Muscle layer of colon (tissue), 2 donors: ENCODE measurements around the gene SPSB4.

Experiments used
- H3K27ac ChIP-seq: one replicate; pipeline ENCODE4 v1.7.0; 2013; ENCODE audit warnings: low read depth, mild to moderate bottlenecking, low read length, moderate library complexity
- H3K27me3 ChIP-seq, 2 donors: one replicate each; pipeline ENCODE4 v1.7.0; 2013; ENCODE audit warnings: low read length in 2 of 2, mild to moderate bottlenecking in 2 of 2; ENCODE audit not compliant: insufficient read depth in 2 of 2, control insufficient read depth in 1 of 2
- H3K36me3 ChIP-seq: one replicate; pipeline ENCODE4 v1.7.0; 2013; ENCODE audit warnings: mild to moderate bottlenecking, low read length; ENCODE audit not compliant: insufficient read depth
- H3K4me1 ChIP-seq: one replicate; pipeline ENCODE4 v1.7.0; 2013; ENCODE audit warnings: mild to moderate bottlenecking, low read length; ENCODE audit not compliant: insufficient read depth
- H3K4me3 ChIP-seq, 2 donors: one replicate each; pipeline ENCODE4 v1.7.0; 2013; ENCODE audit warnings: low read length in 2 of 2, low read depth in 1 of 2, mild to moderate bottlenecking in 1 of 2, moderate library complexity in 1 of 2
- H3K9ac ChIP-seq: one replicate; pipeline ENCODE4 v1.7.0; 2013; ENCODE audit warnings: low read length
- H3K9me3 ChIP-seq: one replicate; pipeline ENCODE4 v1.7.0; 2013; ENCODE audit warnings: mild to moderate bottlenecking, low read length
- donor health status: abdominal sarcoma.
- donor health status: Adenocarcinoma of cecum.

Gene SPSB4

DNA sequence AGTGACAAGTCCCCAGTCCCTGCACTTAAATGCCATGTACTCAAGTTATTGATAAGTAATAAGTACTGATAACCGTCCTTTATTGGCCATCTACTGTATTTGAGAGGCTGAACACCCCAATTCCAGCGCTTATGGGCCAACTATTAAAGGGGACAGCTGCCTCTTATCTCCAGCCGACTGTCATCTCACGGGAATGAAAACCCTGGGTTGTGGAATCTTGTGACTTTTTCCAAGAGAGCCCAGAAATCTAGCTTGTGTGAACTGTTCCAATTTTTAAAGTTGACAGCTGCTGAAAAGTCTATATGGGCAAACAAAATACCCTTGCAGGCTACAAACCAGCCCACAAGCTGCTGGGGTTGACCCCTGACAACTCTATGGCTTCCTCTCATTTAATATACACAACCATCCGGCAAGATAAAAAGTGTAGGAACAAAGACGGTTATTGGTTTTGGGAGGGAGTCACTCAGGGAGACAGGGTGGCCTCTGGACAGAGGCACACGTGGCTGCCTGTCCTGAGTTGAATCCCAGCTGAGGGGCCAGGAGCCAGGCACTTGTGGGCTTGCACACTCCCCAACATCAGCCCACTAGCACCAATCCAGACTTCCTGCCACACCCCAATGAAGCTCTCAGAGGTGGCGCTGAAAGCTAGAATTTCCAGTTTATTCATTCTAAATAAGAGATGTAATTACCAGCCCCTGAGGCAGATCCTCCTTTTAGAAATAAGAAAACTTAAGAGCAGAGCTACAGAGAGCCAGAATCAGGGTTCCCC, 16.2 kb downstream of the SPSB4 start:
- no peak overlapping the region for H3K9ac ChIP-seq
- H3K9me3 ChIP-seq = no peaks in the 10 kb centered on the region
- H3K27me3 ChIP-seq = no peaks in the 10 kb centered on the region
- no peak overlapping the region for H3K4me3 ChIP-seq
- H3K27ac ChIP-seq = no peak overlapping the region
- no peaks in the 10 kb centered on the region for H3K36me3 ChIP-seq
- peaks cover 4% of the 10 kb centered on the region for H3K4me1 ChIP-seq

DNA sequence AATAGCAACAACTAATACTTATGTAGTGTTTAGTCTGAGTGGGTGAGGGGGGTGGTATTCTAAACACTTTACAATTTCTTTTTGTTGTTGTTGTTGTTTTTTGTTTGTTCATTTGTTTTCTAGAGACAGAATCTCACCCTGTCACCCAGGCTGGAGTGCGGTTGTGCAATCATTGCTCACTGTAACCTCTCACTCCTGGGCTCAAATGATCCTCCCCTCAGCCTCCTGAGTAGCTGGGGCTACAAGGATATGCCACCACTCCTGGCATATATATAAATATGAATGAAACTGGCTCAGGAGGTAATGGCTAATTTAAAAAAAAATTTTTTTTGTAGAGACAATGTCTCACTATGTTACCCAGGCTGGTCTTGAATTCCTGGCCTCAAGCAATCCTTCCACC, 19.1 kb downstream of the SPSB4 start:
- Histone ChIP-seq H3K27ac (no peak overlapping the region), H3K4me3 (no peak overlapping the region), H3K4me1 (no peaks in the 10 kb centered on the region), H3K36me3 (no peaks in the 10 kb centered on the region), H3K27me3 (no peaks in the 10 kb centered on the region), H3K9me3 (no peaks in the 10 kb centered on the region), H3K9ac (no peak overlapping the region)

DNA sequence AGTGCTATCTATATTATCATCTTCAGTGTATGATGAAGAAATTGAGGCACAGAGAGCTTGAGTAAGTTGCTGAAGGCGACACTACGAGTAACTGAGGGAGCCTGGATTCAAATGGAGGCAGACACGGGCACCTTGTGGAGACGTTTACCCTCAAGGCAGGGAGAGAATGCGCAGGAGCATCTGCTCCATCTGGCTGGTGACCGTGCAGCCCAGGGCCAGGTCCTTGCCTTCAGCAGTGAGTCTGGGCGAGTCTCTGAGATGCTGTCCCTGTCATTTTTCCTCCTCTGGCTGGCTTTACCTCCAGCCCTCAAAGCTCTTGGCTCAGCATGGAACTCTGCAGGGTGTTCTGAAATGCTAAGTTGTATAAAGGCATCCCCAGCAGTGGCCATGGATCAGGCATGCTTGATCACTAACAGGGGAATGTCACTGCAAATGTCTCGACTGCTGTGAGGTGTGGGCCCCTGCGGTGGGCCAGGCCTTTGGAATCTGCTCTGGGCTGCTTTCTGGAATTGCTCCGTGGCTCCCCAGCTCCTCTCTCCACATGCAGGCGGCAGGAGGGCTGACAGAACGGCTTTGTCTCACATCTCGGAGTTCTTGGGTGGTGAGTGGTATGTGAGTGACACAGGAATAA, 19.7 kb downstream of the SPSB4 start:
- Histone ChIP-seq H3K27ac (no peak overlapping the region), H3K9ac (no peak overlapping the region), H3K9me3 (no peaks in the 10 kb centered on the region), H3K36me3 (no peaks in the 10 kb centered on the region), H3K4me3 (no peak overlapping the region), H3K4me1 (no peaks in the 10 kb centered on the region), H3K27me3 (no peaks in the 10 kb centered on the region)

DNA sequence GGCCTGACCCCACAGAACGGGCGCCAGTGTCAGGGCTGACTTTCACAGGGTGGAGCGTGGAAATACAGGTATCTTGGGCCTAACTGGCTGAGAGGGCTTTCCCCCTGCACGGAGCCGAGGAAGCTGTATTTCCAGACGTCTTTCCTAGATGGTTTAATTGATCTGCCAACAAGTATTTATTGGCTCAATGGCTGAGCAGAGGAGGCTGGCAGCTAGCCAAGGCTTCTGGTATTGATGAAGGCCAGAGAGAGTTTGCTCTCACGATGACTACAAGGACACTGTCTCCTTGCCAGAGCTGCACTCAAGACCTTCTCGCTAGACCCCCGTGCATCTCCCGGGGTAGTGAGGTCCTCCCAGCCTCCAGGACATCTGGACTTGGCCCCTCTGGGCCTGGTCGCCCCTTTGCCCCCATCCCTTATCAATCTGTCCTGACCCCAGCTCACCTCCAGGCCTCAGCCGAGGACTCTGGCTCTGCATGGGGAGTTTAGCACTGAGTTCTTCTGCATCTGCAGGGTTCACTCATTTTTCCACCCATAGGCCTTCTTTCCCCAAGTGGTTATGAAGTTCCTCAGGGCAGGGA, 20.6 kb downstream of the SPSB4 start:
- no peak overlapping the region for H3K9ac ChIP-seq
- peaks cover 8% of the 10 kb centered on the region for H3K4me1 ChIP-seq
- H3K4me3 ChIP-seq = no peak overlapping the region
- H3K36me3 ChIP-seq = no peaks in the 10 kb centered on the region
- H3K27ac ChIP-seq = no peak overlapping the region
- H3K27me3 ChIP-seq = no peaks in the 10 kb centered on the region
- H3K9me3 ChIP-seq = no peaks in the 10 kb centered on the region

DNA sequence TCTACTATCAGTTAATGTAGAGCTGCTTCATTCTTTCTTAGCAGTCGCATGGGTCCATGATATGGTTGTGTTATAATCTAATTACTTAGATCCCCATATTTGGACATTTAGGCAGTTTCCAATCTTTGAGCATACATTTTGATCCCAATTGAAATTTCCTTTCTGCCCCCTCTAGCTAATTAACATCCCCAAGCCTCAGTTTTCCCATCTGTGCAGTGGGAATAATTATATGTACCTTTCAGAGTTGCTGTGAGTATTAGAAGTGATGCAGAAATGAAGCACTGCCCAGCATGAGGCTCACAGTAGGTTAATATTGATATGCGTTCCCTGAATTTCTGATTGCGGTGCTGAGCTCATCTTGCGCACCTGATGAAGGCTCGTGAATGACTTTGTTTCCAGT, 21.8 kb downstream of the SPSB4 start:
- Histone ChIP-seq H3K9ac (no peak overlapping the region), H3K4me1 (peaks cover 17% of the 10 kb centered on the region), H3K36me3 (no peaks in the 10 kb centered on the region), H3K4me3 (no peak overlapping the region), H3K27me3 (no peaks in the 10 kb centered on the region), H3K9me3 (no peaks in the 10 kb centered on the region), H3K27ac (no peak overlapping the region)

DNA sequence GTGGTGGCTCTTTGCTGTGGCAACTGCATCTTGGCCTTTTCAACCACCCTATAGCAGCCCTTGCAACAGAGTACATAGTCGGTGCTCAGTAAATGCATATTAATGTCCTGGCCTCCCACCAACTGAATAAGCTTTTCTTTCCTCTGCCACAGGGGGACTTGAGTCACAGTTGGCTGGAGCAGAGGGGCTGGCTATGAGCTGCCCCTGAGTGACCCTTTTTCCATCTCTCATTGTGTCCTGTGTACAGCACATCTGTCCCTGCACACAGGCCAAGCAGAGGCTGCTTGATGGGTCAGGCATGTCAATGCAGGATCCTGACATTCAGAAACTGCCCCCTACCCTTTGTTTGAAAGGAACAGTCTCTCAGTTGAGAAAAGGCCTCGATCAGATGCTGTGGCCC, 22.4 kb downstream of the SPSB4 start:
- H3K27me3 ChIP-seq = no peaks in the 10 kb centered on the region
- no peak overlapping the region for H3K9ac ChIP-seq
- no peak overlapping the region for H3K4me3 ChIP-seq
- H3K4me1 ChIP-seq = peaks cover 17% of the 10 kb centered on the region
- H3K27ac ChIP-seq = no peak overlapping the region
- no peaks in the 10 kb centered on the region for H3K36me3 ChIP-seq
- H3K9me3 ChIP-seq = no peaks in the 10 kb centered on the region

DNA sequence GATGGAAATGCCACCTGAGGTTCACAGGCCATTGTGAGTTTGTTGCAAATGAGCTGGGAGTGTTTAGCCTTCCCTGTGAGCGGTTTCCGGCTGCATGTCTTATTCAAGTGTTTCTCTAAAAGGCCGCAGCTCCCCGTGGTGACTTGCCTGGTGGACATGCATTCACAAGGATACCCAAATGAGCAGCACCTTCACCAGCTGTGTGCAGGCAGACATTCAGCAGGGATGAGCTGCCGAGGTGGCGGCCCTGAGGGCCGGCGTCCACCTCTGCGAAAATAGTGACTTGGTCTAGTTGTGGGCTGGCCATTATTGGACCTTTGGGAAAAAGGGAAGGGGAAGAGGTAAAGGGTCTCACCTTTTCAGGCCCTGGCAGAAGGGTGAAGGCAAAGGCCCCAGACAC, 23.4 kb downstream of the SPSB4 start:
- no peak overlapping the region for H3K27ac ChIP-seq
- no peak overlapping the region for H3K4me3 ChIP-seq
- H3K9ac ChIP-seq = no peak overlapping the region
- H3K9me3 ChIP-seq = no peaks in the 10 kb centered on the region
- H3K27me3 ChIP-seq = no peaks in the 10 kb centered on the region
- H3K4me1 ChIP-seq = peaks cover 17% of the 10 kb centered on the region
- H3K36me3 ChIP-seq = no peaks in the 10 kb centered on the region

DNA sequence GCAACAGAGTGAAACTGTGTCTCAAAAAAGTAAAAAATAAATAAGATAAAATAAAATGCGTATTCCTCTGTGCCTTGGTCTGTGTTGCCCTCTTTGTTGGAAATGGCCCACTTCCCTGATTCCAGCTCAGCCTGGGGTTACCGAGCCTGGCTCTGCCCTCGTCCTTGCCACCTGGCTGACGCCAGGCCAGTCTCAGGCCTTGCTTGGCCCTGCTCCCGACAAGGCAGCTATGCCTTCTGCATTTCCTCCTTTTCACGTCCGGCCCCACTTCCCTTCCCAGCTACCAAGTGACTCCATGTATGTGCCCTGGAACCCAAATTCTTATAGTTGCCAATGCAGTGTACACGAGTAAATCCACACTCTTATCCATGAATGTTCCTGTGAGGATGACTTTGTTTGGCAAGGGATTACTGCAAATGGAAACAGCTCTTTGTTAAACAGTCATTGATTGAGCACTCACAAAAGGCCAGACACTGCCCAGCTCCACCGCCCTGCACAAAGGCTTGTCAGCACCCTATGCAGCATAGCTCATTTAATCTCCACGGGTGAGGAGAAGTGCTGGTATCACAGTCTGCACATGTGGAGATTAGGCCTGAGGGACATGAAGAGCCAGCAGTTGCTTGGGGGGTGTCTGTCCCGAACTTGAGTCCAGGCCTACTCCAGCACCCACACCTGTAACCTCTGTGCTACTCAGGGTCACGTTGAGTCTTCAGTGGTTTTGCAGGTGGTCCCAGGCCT, 25.1 kb downstream of the SPSB4 start:
- no peaks in the 10 kb centered on the region for H3K9me3 ChIP-seq
- H3K27me3 ChIP-seq = no peaks in the 10 kb centered on the region
- H3K9ac ChIP-seq = peak overlapping the region; percentile 1
- H3K4me3 ChIP-seq = peak overlapping the region in 1 of 2 donors; percentile 46
- peaks cover 17% of the 10 kb centered on the region for H3K4me1 ChIP-seq
- H3K27ac ChIP-seq = peak overlapping the region; percentile 64
- H3K36me3 ChIP-seq = no peaks in the 10 kb centered on the region

DNA sequence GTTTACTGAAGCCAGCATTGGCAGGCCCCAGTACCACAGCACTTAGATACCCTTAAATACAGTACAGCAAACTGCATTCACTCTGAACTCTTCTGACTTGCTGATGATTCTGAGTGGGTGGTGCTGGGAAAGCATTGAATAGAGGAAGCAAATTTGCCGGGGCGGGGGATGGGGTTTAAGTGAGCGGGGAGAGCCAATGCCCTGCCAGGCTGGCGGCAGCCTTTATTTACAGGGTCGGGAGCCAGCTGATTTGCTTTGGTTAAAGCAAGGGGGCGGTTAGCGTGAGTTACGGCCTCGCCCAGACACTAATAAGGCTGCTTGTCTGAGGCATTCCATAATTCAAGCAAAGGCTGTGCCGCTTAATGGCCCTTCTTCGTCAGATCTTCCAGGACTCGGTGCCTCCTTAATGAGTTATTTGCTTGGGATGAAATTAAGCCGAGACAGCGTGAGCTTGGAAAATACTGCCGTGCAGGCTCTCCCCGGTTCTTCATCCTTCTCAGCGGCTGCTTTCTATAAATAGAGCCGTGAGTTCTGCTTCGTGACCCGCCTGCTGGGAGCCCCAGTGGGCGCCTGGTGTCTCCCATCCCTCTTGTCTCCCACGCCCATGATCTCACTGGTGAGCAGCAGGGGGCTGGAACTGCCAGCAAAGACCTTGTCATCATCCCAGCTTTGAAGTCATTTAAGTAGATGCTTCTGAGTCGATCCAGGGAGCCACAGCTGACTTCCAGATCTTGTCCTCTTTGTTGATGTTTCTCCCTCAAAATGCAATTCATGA, 25.8 kb downstream of the SPSB4 start:
- Histone ChIP-seq H3K4me1 (peaks cover 17% of the 10 kb centered on the region), H3K27me3 (no peaks in the 10 kb centered on the region), H3K9ac (peak overlapping the region; percentile 1), H3K27ac (peak overlapping the region; percentile 64), H3K36me3 (no peaks in the 10 kb centered on the region), H3K4me3 (peak overlapping the region; percentile 0 to 46), H3K9me3 (no peaks in the 10 kb centered on the region)

DNA sequence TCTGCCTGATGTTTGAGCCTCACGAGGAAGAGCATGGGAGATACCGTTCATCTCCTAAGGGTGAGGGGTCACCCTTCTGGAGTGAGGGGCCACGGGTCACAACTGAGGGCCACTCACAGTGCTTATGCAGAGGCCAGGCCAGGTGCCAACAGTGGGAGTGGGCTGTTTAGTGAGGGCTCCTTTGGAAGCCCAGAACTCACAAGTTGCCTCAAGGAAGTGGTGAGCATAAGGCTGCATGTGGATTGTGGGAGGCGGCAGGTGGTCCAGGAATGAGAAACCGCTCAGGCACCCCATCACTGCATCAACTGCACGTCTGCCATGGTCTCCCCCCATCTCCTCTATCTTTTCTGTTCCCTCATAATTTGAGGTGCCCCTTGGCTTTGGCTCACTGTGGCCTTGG, 26.5 kb downstream of the SPSB4 start:
- H3K36me3 ChIP-seq = no peaks in the 10 kb centered on the region
- peak overlapping the region; percentile 1 for H3K9ac ChIP-seq
- H3K4me1 ChIP-seq = peaks cover 17% of the 10 kb centered on the region
- H3K9me3 ChIP-seq = no peaks in the 10 kb centered on the region
- H3K27ac ChIP-seq = peak overlapping the region; percentile 64
- no peaks in the 10 kb centered on the region for H3K27me3 ChIP-seq
- H3K4me3 ChIP-seq = peak overlapping the region; percentile 0 to 46

DNA sequence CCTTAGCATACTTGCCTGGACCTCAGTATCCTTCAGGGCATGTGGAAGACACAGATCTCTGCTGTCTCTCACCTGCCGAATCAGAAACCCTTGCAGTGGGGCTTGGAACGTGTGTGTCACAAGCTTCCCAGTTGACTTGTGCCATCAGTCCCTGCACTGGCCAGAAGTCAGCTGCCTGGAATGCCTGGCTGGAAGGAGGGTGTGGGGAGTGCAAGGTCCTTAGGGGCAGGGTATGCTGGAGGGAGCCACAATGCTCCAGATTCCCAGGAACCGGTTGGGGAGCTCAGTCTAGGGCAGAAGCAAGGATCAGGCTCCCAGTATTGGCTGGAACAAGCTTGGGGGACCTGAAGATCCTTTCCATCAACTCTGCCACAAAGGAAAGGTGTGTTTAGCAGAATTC, 27.1 kb downstream of the SPSB4 start:
- no peak overlapping the region for H3K4me3 ChIP-seq
- H3K9ac ChIP-seq = no peak overlapping the region
- H3K27ac ChIP-seq = no peak overlapping the region
- H3K27me3 ChIP-seq = no peaks in the 10 kb centered on the region
- H3K9me3 ChIP-seq = no peaks in the 10 kb centered on the region
- H3K4me1 ChIP-seq = peaks cover 17% of the 10 kb centered on the region
- H3K36me3 ChIP-seq = no peaks in the 10 kb centered on the region
